Parathyroid adenoma (tissue), 2 donors: ENCODE measurements around the gene TRIP10.

Source experiments
- H2AFZ ChIP-seq: fragments of 300-600 bp; sonication (generic); one replicate; pipeline ENCODE4 v1.7.0; 2017; ENCODE audit warnings: antibody characterized with exemption, mild to moderate bottlenecking
- H3K27ac ChIP-seq: fragments of 300-600 bp; sonication (generic); one replicate; pipeline ENCODE4 v1.7.0; 2017
- H3K27me3 ChIP-seq: fragments of 300-600 bp; sonication (generic); one replicate; pipeline ENCODE4 v1.7.0; 2017; ENCODE audit warnings: low read length; ENCODE audit not compliant: control insufficient read depth, insufficient read depth
- H3K36me3 ChIP-seq: fragments of 300-600 bp; sonication (generic); one replicate; pipeline ENCODE4 v1.7.0; 2017; ENCODE audit warnings: low read length; ENCODE audit not compliant: control insufficient read depth, insufficient read depth
- H3K4me1 ChIP-seq: fragments of 300-600 bp; sonication (generic); one replicate; pipeline ENCODE4 v1.7.0; 2017; ENCODE audit warnings: control low read depth
- H3K4me2 ChIP-seq: fragments of 300-600 bp; sonication (generic); one replicate; pipeline ENCODE4 v1.7.0; 2017; ENCODE audit warnings: low read length
- H3K4me3 ChIP-seq: fragments of 300-600 bp; sonication (generic); one replicate; pipeline ENCODE4 v1.7.0; 2017; ENCODE audit warnings: low read depth, low read length
- H3K79me2 ChIP-seq: fragments of 300-600 bp; sonication (generic); one replicate; pipeline ENCODE4 v1.7.0; 2017; ENCODE audit warnings: control low read depth
- H3K9ac ChIP-seq: fragments of 300-600 bp; sonication (generic); one replicate; pipeline ENCODE4 v1.7.0; 2017; ENCODE audit warnings: mild to moderate bottlenecking
- H3K9me3 ChIP-seq: fragments of 300-600 bp; sonication (generic); one replicate; pipeline ENCODE4 v1.7.0; 2017; ENCODE audit warnings: low read length; ENCODE audit not compliant: control insufficient read depth
- TF ChIP-seq, protein P1 (sequence below): fragments of 300-600 bp; sonication (generic); IDR thresholded peaks from one replicate; pipeline ENCODE4 v1.7.0; 2017; ENCODE audit warnings: antibody characterized with exemption, mild to moderate bottlenecking
- donor health status: primary hyperparathyroidism.

TRIP10 gene

GRCh38 chr19:6711078-6711361, 28.5 kb upstream of the TRIP10 start:
- H3K36me3 ChIP-seq, result no peaks in the 10 kb centered on the region
- H3K79me2 ChIP-seq, result no peaks in the 10 kb centered on the region
- no peak overlapping the region for H2AFZ ChIP-seq
- no peaks in the 10 kb centered on the region for H3K27me3 ChIP-seq
- H3K4me3 ChIP-seq, result no peak overlapping the region
- H3K9me3 ChIP-seq, result no peaks in the 10 kb centered on the region
- TF ChIP-seq, protein P1, sequence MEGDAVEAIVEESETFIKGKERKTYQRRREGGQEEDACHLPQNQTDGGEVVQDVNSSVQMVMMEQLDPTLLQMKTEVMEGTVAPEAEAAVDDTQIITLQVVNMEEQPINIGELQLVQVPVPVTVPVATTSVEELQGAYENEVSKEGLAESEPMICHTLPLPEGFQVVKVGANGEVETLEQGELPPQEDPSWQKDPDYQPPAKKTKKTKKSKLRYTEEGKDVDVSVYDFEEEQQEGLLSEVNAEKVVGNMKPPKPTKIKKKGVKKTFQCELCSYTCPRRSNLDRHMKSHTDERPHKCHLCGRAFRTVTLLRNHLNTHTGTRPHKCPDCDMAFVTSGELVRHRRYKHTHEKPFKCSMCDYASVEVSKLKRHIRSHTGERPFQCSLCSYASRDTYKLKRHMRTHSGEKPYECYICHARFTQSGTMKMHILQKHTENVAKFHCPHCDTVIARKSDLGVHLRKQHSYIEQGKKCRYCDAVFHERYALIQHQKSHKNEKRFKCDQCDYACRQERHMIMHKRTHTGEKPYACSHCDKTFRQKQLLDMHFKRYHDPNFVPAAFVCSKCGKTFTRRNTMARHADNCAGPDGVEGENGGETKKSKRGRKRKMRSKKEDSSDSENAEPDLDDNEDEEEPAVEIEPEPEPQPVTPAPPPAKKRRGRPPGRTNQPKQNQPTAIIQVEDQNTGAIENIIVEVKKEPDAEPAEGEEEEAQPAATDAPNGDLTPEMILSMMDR, result no peak
- H3K27ac ChIP-seq, result no peak overlapping the region
- H3K9ac ChIP-seq, result no peak overlapping the region
- no peak overlapping the region for H3K4me2 ChIP-seq
- H3K4me1 ChIP-seq, result no peaks in the 10 kb centered on the region

DNA sequence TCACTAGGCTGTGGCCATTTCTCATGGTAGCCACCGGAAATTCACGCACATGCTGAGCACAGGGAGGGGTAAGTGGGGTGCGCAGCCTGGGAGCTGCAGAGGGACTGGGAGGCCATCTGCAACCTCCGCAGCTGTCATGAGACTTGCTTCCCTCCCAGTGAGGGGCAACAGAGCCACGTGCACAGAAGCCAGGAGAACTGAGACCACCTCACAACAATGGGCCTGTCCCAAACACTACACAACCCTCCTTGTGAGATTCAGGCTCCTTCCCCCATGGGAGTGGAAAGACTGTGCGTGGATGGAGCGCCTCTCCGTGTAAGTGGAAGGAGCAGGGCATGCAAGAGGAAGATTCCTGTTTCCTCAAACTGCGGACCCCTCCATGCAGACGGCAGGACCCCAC, 27.9 kb upstream of the TRIP10 start:
- Histone ChIP-seq H3K4me1 (no peaks in the 10 kb centered on the region), H3K9ac (no peak overlapping the region), H3K4me3 (no peak overlapping the region), H3K9me3 (no peaks in the 10 kb centered on the region), H3K27ac (no peak overlapping the region), H2AFZ (no peak overlapping the region), H3K36me3 (no peaks in the 10 kb centered on the region), H3K79me2 (no peaks in the 10 kb centered on the region), H3K27me3 (no peaks in the 10 kb centered on the region), H3K4me2 (no peak overlapping the region)
- TF ChIP-seq, protein P1, result no peak

DNA sequence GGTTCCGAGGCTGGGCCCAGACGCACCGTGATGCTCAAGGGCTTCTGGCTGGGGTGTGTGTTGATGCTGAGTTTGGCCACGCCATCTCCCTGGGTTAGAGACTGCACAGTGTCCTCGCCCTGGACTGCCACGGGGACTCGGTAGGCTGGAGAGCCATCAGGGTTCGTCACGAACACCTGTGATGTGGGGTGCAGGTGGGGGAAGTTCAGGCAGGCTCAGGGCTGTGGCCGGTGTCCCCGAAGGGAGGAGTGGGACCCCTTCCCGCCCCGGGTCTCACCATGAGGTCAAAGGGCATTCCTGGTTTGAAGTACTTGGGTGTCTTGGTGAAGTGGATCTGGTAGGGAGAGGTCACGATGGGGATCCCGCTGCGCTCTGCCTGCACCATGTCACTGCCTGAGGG, 27.2 kb upstream of the TRIP10 start:
- no peak overlapping the region for H3K27ac ChIP-seq
- no peaks in the 10 kb centered on the region for H3K4me1 ChIP-seq
- H3K9me3 ChIP-seq, result no peaks in the 10 kb centered on the region
- H2AFZ ChIP-seq, result no peak overlapping the region
- H3K79me2 ChIP-seq, result no peaks in the 10 kb centered on the region
- TF ChIP-seq, protein P1, result no peak
- H3K4me3 ChIP-seq, result no peak overlapping the region
- no peaks in the 10 kb centered on the region for H3K27me3 ChIP-seq
- no peak overlapping the region for H3K4me2 ChIP-seq
- no peak overlapping the region for H3K9ac ChIP-seq
- H3K36me3 ChIP-seq, result no peaks in the 10 kb centered on the region

GRCh38 chr19:6712692-6713670, 26.5 kb upstream of the TRIP10 start:
- Histone ChIP-seq H3K36me3 (no peaks in the 10 kb centered on the region), H3K9me3 (no peaks in the 10 kb centered on the region), H3K27me3 (no peaks in the 10 kb centered on the region)

More at GRCh38 chr19:6712692-6713670, 26.5 kb upstream of the TRIP10 start:
- Histone ChIP-seq H2AFZ (no peak overlapping the region), H3K4me1 (no peaks in the 10 kb centered on the region), H3K9ac (no peak overlapping the region), H3K4me2 (no peak overlapping the region), H3K4me3 (no peak overlapping the region), H3K27ac (no peak overlapping the region), H3K79me2 (no peaks in the 10 kb centered on the region)
- TF ChIP-seq, protein P1, result no peak
